ENCODE results near the gene SRL.
"Not testable (repeated sequence)": the region's sequence is repeated elsewhere in the genome, so short reads cannot be mapped to it uniquely, and the experiment has no call there.

Gene SRL

DNA sequence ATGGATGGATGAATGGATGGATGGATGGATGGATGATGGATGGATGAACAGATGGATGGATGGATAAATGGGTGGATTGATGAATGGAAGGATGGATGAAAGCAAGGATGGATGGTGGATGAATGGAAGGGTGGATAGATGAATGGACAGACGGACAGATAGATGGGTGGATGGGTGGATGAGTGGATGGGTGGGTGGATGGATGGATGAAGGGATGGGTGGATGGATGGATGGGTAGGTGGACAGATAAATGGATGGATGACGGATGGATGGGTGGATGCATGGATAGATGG is 14.9 kb downstream of the SRL start:
- in situ Hi-C loops (cut with MboI; ENCODE audit: low sequenced_read_pairs): no loop called here

DNA sequence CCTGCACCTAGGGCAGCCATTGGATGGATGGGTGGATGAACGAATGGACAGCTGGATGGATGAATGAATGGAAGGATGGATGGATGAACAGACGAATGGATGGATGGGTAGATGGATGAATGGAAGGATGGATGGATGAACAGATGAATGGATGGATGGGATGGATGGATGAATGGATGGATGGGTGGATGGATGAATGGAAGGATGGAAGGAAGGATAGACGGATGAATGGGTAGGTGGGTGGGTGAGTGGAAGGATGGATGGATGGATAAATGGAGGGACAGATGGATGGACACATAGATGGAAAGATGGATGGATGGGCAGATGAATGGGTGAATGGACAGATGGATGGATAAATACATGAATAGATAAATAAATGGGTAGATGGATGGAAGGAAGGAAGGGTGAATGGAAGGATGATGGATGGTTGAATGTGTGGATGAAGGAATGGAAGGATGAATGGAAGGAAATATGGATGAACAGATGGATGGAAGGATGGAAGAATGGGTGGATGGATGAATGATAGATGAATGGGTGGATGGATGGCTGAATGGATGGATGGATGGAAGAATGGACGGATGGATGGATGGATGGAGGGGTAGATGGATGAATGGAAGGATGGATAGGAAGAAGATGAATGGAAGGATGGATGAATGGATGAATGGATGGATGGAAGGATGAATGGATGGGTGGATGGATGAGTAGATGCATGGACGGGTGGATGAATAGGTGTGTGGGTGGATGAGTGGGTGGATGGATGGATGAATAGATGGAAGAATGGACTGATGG is 15.4 kb downstream of the SRL start:
- in situ Hi-C loops (cut with MboI; ENCODE audit: low sequenced_read_pairs): no loop called here

DNA sequence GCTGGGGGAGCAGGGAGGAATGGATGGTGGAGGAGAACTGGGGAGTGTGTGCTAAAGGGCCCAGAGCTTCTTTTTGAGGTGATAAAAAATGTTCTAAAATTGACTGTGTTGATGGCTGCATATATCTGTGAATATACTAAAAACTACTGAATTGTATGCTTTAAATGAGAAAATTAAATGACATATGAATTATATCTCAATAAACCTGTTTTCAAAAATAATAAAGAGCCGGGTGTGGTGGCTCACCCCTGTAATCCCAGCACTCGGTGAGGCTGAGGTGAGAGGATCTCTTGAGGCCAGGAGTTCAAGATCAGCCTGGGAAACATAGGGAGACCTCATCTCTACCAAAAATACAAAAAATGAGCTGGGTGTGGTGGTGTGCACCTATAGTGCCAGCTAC is 16.8 kb downstream of the SRL start:
- in situ Hi-C loops (cut with MboI; ENCODE audit: low sequenced_read_pairs): no loop called here

DNA sequence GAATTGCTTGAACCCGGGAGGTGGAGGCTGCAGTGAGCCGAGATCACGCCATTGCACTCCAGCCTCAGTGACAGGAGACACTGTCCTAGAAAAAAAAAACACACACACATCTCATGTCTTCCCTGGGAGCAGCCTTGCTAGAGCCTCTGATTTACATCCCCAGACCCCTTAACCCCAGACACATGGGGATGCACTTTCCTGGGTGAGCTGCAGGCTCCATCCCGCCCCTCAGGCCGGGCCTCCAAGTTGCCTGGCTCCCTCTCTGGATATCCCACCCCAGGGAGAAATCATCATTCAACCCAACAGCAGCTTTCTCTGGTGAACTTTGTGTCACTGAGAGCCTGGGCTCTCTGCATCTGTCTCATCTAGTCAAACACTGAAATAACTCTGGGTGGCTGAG is 21.5 kb downstream of the SRL start:
- in situ Hi-C loops (cut with MboI; ENCODE audit: low sequenced_read_pairs): no loop called here

DNA sequence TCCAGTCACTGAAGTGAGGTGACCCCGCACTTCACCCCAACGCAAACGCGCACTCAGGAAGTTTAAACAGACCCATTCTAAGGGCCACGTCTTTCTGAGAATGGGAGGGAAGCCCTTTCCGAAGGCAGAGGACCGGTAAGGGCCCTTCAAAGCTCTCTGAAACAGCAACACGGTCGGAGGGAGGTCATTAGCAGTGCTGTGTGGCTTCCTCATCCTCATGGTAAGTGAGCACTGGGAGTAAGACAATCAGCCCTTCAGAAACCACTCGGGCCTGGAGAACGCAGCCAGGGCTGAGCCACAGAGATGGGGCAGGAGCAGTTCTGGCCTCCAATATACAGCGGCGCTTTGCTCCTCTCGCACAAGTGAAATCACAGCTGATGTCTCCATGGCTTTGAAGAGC is 23.7 kb downstream of the SRL start:
- in situ Hi-C loops (cut with MboI; ENCODE audit: low sequenced_read_pairs): no loop called here

DNA sequence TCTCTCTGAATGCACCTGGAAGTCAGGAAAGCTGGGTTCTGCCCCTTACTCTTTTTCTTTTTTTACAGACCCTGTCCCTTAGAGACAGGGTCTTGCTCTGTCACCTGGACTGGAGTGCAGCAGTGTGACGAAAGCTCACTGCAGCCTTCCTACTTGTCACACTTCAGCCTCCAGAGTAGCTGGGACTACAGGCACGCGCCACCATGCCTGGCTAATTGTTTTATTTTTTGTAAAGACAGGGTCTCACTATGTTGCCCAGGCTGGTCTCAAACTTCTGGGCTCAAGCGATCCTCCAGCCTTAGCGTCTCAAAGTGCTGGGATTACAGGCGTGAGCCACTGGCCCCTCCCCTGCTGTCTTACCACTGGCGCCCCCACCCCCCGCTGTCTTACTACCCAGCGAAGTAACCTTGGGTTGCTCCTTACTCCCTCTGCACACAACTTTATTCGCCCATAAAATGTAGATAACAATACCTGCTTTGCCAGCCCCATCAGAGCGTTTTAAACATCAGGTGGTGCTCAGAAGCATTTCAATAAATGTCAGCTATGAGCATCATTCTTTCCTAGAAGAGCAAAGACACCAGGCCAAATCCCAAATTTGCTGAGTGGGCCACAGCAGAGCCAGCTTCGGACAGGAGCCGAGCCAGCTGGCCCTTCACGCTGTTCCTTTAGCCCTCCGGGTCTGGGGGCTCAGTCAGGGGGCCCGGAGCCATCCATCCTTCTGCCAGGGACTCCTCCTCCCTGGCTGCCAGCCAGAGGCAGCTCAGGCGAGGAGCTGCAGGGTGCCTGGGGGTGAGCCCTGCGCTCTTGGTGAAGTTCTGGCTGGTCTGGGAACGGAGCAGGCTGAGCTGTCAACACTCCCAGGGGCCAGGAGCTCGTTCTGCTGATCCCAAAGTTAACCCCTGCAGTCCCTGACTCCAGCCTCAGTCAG is 24.4 kb downstream of the SRL start:
- in situ Hi-C loops (cut with MboI; ENCODE audit: low sequenced_read_pairs): no loop called here

DNA sequence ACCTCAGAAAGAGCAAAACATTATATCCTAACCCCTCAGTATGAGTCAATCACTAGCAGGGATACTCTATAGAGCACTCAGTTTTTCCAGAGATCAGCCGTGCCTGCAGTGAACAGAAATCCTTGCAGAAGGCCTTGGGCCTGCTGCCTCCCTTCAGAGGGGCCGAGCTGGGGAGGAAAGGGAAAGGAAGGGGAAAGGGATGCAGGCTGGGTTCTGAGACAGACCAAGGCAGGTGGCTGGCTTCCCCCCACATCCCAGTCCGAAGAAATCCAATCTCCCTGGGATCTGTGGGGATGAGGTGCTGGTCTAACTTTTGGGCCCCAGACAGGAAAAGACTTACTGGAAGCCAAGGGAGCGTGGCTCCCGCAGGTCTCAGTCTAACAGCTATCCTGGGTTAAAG is 25.3 kb downstream of the SRL start:
- in situ Hi-C loops (cut with MboI; ENCODE audit: low sequenced_read_pairs): no loop called here

DNA sequence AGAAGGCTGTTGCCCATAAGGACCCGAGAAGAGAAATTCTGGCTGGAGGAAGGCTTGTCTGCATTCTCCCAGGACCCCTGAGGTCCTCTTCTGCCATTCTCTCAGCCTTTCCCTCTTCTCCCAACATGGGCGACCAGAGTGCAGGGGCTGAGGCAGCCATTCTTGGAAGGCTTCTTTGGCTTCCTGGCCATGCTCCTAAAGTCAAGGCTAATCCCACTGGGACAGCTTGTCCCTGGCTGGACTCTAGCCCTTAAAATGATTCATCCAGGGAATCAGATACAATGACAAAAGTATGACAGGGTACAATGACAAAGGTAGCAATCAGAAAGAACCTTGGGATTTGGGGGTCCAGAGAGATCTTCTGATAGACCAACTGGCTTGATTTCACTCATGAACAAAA is 26.8 kb downstream of the SRL start:
- in situ Hi-C loops (cut with MboI; ENCODE audit: low sequenced_read_pairs): no loop called here

DNA sequence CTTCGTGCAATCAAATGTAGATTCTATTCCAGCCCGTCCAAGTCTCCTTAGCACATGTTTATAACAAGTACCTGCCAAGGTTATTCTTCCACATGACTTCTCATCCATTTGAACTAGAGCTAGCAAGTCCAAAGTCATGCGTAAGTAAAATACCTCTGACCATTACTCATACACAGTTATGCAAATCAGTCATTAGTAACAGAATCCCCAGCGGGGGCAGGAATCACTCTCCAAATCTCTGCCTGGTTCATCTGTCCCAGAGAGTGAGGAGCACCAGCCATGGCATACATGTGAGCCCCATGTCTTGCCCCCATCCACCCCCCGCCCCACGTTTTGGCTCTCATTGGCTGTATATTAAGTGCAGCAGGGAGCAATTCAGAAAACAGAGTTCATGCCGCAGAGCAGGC is 27.7 kb downstream of the SRL start:
- in situ Hi-C loops (cut with MboI; ENCODE audit: low sequenced_read_pairs): no loop called here

DNA sequence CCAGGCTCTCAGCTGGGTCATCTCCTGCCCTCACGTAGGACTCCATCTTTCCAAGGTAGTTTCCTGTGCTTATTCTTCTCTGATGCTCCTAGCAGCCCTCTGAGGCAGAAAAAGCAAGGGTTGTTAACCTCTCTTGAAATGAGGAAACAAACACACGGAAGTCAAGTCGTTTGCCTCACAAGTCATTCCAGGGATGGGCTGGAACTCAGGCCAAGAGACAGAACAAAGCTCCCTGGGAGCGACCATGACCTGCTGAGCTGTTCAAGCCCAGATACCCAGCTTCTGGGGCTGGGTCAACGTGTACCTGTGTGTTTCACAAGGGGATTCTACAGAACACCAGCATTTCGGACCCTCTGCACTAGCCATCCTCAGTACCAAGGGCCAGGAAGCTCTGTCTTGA is 28.1 kb downstream of the SRL start:
- in situ Hi-C loops (cut with MboI; ENCODE audit: low sequenced_read_pairs): no loop called here

DNA sequence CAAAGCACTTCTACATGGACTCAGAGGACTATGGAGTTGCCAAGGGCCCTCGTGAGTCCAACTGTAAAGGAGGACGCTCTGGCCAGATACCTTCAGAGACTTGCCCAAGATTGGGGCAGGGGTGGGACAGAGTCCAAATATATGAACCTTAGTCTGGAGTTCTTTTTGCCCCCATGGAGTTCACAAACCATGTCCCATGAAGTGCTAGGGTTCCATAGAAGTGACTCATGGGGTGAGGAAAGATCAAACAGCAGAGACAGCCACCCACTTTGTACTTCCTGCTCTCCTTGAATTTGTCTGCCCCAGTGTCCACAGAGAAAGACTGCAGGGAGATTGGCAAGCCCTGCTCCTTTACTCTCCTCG is 29.0 kb downstream of the SRL start:
- in situ Hi-C loops (cut with MboI; ENCODE audit: low sequenced_read_pairs): no loop called here

DNA sequence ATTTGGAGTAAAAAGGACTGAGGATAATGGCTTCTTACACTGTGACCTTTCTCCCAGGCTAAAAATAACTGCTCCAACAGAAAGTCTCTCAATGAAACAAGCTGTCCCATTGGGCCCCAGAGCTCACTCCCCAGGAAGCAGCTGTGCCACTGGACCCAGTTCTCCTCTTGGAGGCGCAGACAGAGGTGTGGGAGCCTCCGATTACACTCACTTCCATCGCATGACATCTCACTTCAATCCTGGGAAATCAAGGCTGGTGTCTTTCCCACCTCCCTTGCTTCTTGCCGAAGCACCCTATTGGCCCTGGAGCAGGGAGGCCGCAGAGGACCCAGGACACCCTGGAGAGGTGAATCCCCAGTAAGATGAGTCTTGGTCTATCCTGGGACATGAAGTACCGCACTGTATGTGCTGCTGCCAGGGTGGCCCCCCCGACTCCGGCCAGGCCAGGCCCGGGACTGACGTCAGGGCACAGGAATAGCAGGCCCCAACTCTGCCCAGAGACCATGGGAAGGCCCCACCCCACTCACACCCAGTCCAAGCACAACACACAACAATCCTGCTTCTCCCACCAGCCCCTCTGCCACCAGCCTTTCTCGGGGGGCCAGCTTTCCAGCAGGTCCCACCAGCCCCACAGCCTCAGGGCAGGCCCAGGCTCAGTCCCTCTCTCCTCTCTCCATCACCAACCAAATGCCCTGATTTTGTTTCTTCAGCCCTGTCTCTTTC is 29.5 kb downstream of the SRL start:
- in situ Hi-C loops (cut with MboI; ENCODE audit: low sequenced_read_pairs): no loop called here

DNA sequence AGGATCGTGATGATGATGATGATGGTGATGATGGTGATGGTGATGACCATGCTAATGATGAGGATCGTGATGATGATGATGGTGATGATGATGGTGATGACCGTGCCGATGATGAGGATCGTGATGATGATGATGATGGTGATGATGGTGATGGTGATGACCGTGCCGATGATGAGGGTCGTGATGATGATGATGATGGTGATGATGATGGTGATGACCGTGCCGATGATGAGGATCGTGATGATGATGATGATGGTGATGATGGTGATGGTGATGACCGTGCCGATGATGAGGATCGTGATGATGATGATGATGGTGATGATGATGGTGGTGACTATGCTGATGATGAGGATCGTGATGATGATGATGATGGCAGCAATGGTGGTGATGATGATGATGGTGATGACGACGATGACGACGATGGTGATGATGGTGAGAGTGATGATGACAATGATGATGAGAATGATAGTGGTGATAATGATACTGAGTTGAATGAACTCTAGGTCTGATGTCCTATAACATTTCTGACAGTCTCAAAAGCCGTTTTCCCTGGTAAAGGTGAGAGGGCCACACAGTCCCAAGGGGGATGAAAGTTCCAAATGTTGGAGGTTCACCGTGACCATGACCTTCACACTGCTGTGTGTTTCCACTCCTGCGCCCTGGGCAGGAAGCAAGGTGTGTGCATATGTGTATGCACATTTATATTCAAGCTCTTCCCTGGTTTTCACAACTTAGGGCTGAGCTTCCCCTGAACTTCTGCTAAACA is 30.3 kb downstream of the SRL start:
- in situ Hi-C loops (cut with MboI; ENCODE audit: low sequenced_read_pairs): not testable (repeated sequence)

DNA sequence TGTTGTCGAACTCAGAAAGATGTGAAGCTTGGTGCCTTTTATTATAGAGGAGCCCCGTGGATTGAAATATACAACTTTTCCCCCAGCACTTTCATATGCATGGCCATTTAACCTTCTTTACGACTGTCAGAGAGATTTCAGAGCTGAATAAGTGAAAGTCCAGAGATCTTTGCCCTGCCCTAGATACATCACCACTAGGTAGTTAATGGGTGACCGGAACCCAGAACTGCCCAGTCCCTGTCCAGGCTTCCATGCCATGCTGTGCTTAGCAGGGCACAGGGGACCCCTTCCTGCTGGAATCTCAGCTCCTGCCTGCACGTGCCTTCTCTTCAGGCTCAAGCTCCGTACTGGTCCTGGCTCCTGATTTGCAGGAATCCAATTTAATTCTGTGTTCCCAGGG is 32.2 kb downstream of the SRL start:
- in situ Hi-C loops (cut with MboI; ENCODE audit: low sequenced_read_pairs): no loop called here

DNA sequence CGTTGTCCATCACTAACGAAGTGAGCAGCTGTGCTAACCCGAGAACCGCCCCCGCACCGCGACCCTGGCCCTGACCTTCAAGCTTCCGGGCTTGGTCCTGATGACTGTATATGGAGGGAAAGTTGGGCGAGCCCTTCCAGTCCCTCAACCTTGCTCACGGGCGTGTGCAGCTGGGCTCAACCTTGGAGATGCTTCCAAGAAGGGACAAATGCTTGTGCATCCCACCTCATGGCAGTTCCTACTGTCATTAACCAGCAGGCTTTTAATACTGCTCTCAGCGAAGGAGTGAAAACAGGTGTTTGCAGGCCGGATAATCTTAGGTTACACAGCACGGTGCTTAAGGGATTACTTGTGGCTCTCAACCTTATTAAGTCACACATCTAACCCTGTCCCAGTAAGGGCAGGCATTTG is 33.5 kb downstream of the SRL start:
- in situ Hi-C loops (cut with MboI; ENCODE audit: low sequenced_read_pairs): no loop called here

DNA sequence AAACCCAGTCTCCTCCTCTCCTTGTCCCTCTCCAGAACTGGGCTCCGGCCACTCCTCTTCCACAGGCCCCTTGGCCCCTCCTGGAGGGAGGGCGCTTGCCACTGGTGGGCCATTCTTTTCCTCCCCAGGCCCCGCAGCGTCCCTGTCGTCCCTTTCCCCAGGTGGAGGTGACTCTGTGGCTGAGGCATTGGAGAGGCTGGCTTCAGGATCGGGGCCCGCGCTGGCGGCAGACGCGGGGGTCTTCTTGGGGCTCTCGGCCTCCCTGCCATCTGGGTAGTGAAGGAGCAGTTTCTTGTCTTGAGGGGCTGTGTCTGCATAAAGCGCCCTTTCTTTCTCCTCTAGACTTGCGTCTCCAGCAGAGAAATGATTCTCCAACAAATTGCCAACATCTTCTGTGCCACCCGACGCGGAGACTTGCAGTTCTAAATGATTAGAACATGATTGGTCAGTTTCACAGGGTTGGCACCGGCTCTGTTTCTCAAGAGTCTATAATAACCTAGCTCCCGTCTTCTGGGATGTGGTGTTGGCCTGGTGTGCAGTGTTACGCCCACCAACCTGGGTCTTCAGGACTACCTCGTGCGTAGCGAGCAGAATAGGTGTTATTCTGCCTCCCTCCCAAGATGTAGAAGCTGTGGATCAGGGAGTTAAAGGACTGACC is 34.1 kb downstream of the SRL start:
- in situ Hi-C loops (cut with MboI; ENCODE audit: low sequenced_read_pairs): no loop called here

DNA sequence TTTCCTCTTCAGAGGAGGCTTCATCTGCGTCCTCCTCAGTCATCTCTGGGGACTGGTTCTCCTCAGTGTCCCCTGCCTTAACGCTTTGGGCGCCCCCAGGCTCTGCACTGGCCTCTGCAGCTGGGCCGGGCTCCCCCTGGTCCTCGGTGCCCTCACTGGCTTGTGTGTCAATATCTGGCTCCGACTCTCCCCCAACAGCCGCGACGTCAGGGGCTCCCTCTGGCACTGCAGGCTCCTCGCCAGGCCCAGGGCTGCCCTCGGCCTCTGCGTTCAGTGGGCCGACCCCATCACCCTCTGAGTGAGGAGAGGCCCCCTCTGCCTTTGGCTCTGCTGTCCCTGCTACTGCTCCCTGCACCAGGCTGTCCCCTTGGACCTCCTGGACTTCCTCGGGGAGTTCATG is 34.7 kb downstream of the SRL start:
- in situ Hi-C loops (cut with MboI; ENCODE audit: low sequenced_read_pairs): no loop called here

DNA sequence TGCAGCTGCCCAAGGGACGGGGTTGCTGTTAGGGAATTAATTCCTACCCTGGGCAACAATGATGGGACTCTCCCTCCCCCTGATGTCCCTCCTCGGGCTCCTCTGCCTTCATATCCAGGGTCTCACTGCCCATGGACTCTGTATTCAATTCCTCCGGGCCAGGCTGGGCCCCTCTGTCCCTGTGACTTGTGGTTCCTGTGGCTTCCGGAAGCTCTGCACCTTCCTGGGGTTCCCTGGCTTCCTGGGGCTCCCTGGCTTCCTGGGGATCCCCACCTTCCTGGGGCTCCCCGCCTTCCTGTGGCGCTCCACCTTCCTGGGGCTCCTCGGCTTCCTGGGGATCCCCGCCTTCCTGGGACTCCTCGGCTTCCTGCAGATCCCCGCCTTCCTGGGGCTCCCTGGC is 35.2 kb downstream of the SRL start:
- in situ Hi-C loops (cut with MboI; ENCODE audit: low sequenced_read_pairs): no loop called here

DNA sequence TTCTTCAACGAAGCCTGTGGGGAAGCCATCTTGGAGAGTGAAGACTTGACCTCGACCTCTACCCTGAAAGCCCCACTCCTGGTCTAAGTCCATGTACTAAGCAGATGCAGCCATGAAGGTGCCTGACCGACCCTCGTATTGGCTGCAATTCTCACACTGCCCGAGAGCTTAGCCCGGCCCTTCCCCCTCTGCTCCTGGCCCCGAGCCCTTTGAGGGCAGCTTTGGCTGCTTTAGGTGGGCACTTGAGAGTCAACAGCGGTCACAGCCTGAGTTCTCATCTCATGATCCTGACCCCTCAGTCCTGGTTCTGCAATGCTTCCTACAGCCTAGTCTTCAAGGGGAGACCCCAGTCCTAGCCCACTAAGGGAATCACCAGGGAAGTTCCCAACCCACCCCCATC is 35.9 kb downstream of the SRL start:
- in situ Hi-C loops (cut with MboI; ENCODE audit: low sequenced_read_pairs): no loop called here

DNA sequence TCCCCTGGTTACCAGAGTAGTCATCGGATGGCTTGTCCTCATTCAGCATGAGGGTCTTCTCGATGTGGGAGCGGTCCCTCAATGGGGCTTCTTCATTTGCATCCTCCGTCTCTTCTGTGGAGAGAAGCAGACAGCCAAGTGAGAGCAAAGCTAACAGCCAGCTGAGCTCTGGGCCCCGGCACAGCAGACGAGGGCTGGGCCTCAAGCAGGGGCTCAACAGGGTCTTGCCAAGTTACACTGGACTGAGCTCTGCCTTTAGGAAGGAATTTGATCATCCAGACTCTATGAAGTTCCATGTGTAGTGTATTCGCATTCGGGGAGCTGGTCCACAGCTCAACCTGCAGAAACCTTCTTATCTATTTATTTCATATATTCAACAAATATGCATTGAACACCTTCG is 37.4 kb downstream of the SRL start:
- in situ Hi-C loops (cut with MboI; ENCODE audit: low sequenced_read_pairs): no loop called here

DNA sequence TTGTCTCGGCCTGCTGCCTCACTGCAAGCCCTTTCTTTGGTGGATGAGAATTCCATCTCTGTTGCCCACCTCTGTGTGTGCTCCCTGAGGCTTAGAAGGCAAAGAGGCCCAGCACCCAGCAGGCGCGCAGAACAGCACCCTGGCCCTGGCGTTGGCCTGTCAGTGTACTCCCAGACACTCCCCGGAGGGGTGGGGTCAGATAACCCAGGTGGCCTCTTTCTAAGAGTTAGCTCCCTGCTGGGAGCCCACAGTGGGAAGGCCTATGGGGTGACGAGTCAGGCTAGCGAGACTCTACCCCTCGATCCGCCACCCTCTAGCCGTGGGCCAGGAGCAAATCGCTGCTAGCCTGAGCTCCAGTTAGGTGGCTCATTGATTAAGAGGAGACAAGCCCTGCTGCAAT is 38.1 kb downstream of the SRL start:
- in situ Hi-C loops (cut with MboI; ENCODE audit: low sequenced_read_pairs): no loop called here
